GM12892 (cell line): Measurements from ENCODE around the gene MAGI3.
A peak's percentile ranks its signal among the peaks of the same experiment; 100 is the strongest.
"Not testable (repeated sequence)": the region's sequence is repeated elsewhere in the genome, so short reads cannot be mapped to it uniquely, and the experiment has no call there.

ENCODE experiments used
- DNase-seq: peaks from one replicate; pipeline ENCODE4 v3.0.0; 2011; ENCODE audit not compliant: insufficient read length
- FAIRE-seq: peaks from 2 replicates; lab custom pipeline; 2011; peaks lifted over from hg19 to GRCh38; lab: Jason Lieb, UNC
- POLR2A ChIP-seq: IDR thresholded peaks from 2 replicates; pipeline ENCODE4 v1.6.1; 2011; ENCODE audit warnings: low read depth, low read length, control low read depth
- POLR2AphosphoS5 ChIP-seq: IDR thresholded peaks from 2 replicates; pipeline ENCODE4 v1.6.1; 2011; ENCODE audit warnings: low read depth, low read length, control low read depth
- TAF1 ChIP-seq: IDR thresholded peaks from 2 replicates; pipeline ENCODE4 v1.6.1; 2011; ENCODE audit warnings: low read depth, mild to moderate bottlenecking, control low read depth, low read length, borderline replicate concordance

MAGI3 gene

DNA sequence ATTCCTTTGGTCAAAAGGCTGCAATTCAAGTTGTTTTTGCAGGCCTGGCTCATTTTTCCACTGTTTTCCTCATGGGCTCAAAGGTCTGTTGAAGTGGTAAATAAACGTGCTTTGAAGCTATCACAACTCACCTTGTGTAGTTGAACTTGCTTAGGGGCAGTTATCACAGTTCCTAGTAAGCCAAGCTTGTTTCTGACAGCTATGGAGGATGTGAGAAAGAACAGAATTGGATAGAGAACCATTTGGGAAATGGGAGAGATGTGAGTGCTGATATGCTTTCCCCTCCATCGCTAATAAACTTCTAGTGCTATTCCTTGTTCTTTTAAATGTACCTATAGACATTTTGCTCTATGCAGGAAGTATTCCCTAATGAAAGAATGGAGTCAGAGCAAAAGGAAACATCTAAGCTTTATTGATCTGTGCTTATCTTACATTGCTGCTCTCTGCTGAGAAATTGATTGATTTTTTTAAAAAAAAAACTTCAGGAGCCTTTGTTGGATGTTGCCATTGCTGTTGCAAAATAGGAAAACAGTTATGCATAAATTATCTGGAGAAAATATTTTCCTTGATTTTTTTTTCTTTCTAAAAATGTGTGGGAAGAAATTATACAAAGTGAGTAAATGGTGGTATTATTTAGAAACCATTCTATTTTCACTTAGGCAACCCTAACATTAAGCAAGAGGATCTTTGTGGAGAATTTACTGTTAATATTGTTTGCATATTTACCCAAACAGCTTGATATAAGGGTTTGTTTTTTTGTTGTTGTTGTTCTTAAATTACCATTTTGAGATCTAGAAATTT is 118.2 kb downstream of the MAGI3 start:
- no peak for FAIRE-seq
- no peak for DNase-seq

GRCh38 chr1:113509766-113510165 is 119.5 kb downstream of the MAGI3 start:
- not testable (repeated sequence) for DNase-seq, FAIRE-seq

More for the DNA sequence above, 118.2 kb downstream of the MAGI3 start:
- no peak for TF ChIP-seq TAF1

- DNase-seq: no peak
- no peak for TF ChIP-seq TAF1
- TF ChIP-seq POLR2AphosphoS5: no peak
- no peak for TF ChIP-seq POLR2A
- no peak for FAIRE-seq
Measured at GRCh38 chr1:113511269-113511668, 121.0 kb downstream of the MAGI3 start.

GRCh38 chr1:113515498-113515897 is 125.2 kb downstream of the MAGI3 start:
- no peak for DNase-seq
- TF ChIP-seq TAF1: no peak
- no peak for FAIRE-seq

DNA sequence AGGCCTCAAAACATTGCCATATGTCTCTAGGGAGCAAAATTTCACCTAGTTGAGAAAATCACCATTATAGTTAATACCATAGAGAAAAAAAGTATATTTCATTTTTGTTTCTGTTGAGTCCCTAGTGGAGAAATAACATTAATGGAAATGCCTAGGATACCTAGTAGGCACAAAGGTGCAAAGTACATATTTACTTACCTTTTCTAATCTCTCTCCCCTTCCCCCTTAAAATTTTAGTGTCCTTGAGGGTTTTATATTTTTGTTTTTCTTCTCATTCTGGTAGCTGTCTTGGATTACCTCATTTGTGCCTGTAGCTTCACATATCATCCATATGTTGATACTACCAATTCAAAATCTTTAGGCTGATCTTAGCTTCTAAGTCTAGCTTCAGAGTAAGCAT is 127.0 kb downstream of the MAGI3 start:
- DNase-seq (no peak), FAIRE-seq (no peak)
- TF ChIP-seq POLR2A: no peak
- TF ChIP-seq TAF1: no peak
- no peak for TF ChIP-seq POLR2AphosphoS5

DNA sequence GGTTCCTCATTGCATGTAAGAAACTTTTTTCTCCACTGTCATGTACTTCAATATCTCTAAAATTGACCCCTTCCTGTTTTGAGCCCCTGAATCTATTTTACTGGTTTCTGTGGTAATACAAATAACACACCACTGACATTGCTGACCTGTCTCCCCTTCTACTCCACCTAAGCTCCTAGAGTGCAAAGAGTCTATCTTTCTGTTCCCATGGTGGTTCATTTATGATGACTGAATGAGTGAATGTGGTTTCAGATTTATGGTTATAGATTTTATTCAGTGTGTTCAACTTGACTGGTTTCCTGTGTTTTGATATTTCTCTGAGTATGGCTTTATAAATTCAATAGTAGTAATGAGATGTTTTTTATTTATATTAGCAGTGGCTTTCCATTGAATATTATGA is 127.7 kb downstream of the MAGI3 start:
- TF ChIP-seq POLR2A (no peak), TAF1 (no peak), POLR2AphosphoS5 (no peak)
- FAIRE-seq: no peak

DNA sequence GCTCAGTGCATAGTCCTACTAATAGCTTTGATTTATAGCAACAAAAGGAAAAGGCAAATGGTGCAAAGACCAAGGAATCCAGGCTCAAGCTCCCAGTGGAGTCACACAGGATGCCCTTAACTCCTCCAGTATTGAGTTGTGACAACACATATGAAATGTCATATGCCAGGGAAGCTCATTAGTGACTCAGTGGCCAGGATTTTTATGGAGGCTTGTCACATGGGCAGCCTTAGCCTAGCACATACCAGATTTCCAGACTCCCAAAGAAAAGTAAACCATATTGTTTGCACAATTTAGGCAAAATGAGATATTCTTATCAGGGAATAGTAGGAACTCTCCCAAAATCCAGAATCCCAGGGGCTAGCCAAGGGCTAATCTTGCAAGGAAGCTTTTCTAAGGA is 129.2 kb downstream of the MAGI3 start:
- no peak for FAIRE-seq
- no peak for TF ChIP-seq POLR2AphosphoS5
- no peak for TF ChIP-seq POLR2A
- no peak for TF ChIP-seq TAF1
- no peak for DNase-seq

More for the DNA sequence above, 127.7 kb downstream of the MAGI3 start:
- no peak for DNase-seq

DNA sequence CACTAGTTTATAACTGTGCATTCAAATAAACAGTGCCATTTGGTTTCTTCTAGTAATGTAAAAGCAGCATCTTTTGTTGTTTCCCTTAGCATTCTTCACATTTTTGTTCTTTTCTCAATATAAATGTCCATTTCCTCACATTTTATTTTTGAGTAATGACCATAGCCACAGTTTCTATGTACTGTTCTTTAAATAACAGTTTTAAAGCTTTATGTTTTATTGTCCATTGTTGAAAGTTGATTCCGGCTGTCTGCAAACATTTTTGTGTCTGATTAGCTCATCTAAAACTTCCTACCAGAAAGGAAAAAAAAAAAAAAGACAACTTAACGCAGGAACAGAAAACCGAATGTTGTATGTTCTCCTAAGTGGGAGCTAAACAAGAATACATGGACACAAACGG is 139.7 kb downstream of the MAGI3 start:
- DNase-seq (no peak), FAIRE-seq (no peak)
- no peak for TF ChIP-seq POLR2A
- no peak for TF ChIP-seq POLR2AphosphoS5
- TF ChIP-seq TAF1: no peak

- DNase-seq: no peak
- peak; percentile 24 for FAIRE-seq
- TF ChIP-seq POLR2A (no peak), POLR2AphosphoS5 (no peak), TAF1 (no peak)
Measured at GRCh38 chr1:113531321-113531720, 141.0 kb downstream of the MAGI3 start.

DNA sequence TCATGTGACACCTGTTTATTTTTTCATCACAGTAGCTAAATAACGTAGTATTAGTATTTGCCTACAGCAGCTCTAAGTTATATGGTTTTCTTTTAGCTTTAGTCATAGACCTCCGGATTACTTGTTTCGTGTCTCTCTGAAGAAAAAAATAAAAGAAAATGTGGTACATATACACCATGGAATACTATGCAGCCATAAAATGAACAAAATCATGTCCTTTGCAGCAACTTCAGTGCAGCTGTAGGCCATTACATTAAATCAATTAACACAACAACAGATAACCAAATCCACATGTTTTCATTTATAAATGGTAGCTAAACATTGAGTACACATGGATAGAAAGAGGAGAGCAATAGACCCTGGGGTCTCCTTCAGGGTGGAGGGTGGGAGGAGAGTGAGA is 142.7 kb downstream of the MAGI3 start:
- DNase-seq (no peak), FAIRE-seq (no peak)
- no peak for TF ChIP-seq TAF1
- no peak for TF ChIP-seq POLR2AphosphoS5
- no peak for TF ChIP-seq POLR2A

DNA sequence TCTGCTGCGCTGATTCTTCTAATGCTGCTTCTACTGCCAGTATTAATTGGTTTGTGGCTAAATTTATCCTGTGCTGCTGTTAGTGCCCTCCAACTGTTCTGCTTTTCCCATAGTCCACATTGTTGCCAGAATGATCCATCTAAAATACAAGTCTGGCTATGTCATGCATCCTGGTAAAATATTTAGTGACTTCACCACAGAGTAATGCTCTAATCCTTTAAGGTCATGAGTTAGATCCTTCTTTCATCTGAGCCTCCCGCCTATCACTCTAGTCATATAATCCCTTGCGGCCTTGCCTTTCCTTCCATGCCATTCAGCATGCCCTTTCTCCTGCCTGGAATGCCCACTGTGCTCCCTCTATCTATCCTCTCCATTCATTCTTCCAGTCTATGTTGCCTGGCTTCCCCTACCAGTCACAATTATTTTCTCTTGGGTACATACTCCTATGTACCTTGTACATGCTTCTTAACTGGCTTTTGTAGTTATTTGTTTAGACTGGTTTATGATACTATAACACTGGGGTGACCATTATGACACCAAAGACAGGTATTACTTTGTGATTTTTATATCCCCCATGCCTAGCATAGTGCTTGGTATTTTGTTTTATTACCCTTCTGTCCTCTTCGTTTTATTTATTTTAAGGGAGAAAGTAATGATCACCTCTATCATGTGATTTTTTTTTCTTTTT is 144.0 kb downstream of the MAGI3 start:
- DNase-seq (no peak), FAIRE-seq (peak; percentile 33)
- TF ChIP-seq POLR2A (no peak), TAF1 (no peak)

DNA sequence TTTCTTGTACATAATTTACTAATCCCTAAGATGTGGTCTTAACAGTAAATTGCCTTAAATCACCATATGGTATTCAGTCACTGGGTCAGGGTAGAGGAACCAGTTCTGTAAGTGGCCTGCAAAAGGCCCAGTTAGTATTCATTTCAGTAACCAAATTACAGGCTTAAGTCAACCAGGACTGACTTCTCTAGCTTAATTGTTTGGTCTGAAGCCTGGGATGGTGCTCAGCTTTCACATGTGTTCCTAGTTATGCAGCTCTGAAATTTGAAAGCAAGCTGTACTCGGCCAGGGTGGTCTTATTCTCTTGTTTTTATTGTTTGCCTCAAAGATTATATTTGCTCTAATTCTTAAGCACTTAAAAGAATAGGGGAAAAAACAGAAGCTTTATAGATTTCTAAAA is 144.6 kb downstream of the MAGI3 start:
- no peak for FAIRE-seq
- TF ChIP-seq POLR2A: no peak
- no peak for TF ChIP-seq POLR2AphosphoS5
- no peak for TF ChIP-seq TAF1
- no peak for DNase-seq

GRCh38 chr1:113536182-113536780 is 146.0 kb downstream of the MAGI3 start:
- no peak for FAIRE-seq
- TF ChIP-seq POLR2AphosphoS5 (no peak), POLR2A (no peak), TAF1 (no peak)
- no peak for DNase-seq
